GM13976 (cell line): Measurements from ENCODE around the gene NUCB1.

ENCODE experiments used
- DNase-seq: peaks from one replicate; pipeline ENCODE4 v3.0.0; 2012; ENCODE audit warnings: low spot score
- in situ Hi-C: fragments of 300-500 bp; cut with MboI; formaldehyde crosslinking; loops from one replicate; pipeline ENCODE4 v1.12.0; 2022; ENCODE audit warnings: low sequenced_read_pairs, mixed read lengths, inconsistent platforms; ENCODE audit not compliant: unreplicated experiment
- TF ChIP-seq, protein P1 (sequence below): IDR thresholded peaks from 2 replicates; pipeline ENCODE4 v1.5.1; 2012; ENCODE audit warnings: borderline replicate concordance, mild to moderate bottlenecking; ENCODE audit not compliant: insufficient read depth; ENCODE audit errors: extremely low read depth, missing control alignments, control extremely low read depth

NUCB1 gene

DNA sequence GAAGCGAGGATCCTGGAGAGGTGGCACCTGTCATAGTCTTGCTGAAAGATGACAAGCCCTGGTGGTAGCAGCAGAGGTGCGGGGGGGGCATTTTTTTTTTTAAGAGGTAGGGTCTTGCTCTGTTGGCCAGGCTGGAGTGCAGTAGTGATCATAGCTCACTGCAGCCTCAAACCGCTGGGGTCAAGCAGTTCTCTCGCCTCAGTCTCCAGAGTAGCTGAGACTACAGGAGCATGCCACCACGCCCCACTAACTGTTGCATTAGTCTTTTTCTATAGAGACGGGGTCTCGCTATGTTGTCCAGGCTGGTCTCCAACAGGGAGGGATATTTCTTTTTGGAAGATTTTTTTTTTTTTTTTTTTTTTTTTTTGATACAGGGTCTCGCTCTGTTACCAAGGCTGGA is 57.9 kb downstream of the NUCB1 start:
- in situ Hi-C loops: no loop called here
- no peak for DNase-seq
- TF ChIP-seq, protein P1, sequence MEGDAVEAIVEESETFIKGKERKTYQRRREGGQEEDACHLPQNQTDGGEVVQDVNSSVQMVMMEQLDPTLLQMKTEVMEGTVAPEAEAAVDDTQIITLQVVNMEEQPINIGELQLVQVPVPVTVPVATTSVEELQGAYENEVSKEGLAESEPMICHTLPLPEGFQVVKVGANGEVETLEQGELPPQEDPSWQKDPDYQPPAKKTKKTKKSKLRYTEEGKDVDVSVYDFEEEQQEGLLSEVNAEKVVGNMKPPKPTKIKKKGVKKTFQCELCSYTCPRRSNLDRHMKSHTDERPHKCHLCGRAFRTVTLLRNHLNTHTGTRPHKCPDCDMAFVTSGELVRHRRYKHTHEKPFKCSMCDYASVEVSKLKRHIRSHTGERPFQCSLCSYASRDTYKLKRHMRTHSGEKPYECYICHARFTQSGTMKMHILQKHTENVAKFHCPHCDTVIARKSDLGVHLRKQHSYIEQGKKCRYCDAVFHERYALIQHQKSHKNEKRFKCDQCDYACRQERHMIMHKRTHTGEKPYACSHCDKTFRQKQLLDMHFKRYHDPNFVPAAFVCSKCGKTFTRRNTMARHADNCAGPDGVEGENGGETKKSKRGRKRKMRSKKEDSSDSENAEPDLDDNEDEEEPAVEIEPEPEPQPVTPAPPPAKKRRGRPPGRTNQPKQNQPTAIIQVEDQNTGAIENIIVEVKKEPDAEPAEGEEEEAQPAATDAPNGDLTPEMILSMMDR: no peak

DNA sequence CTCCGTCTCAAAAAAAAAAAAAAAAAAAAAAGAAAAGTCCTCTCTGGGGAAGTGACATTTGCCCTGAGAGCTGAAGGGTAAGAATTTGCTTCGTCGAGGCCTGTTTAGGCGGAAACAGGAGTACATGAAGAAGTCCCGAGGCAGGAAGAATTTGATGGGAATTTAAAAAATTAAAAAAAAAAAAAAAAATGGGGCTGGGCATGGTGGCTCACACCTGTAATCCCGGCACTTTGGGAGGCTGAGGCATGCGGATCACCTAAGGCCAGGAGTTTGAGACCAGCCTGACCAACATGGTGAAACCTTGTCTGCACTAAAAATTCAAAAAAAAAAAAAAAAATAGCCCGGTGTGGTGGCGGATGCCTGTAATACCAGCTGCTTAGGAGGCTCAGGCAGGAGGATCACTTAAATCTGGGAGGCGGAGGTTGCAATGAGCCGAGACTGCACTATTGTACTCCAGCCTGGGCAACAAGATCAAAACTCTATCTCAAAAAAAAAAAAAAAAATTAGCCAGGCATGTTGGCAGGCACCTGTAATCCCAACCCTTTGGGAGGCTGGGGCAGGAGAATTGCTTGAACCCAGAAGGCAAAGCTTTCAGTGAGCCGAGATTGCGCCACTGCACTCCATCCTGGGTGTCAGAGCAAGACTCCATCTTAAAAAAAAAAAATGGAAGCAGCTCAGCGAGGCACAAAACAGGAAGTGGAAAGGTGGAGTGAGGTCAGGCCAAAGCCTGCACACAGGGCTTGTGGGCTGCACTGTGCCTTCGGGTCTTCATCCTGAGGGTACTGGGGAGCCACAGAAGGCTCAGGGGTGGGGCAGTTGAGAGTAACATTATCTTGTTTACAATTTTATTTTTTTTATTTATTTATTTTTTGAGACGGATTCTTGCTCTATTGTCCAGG is 59.5 kb downstream of the NUCB1 start:
- no peak for DNase-seq
- in situ Hi-C loops: no loop called here
- TF ChIP-seq, protein P1: no peak

DNA sequence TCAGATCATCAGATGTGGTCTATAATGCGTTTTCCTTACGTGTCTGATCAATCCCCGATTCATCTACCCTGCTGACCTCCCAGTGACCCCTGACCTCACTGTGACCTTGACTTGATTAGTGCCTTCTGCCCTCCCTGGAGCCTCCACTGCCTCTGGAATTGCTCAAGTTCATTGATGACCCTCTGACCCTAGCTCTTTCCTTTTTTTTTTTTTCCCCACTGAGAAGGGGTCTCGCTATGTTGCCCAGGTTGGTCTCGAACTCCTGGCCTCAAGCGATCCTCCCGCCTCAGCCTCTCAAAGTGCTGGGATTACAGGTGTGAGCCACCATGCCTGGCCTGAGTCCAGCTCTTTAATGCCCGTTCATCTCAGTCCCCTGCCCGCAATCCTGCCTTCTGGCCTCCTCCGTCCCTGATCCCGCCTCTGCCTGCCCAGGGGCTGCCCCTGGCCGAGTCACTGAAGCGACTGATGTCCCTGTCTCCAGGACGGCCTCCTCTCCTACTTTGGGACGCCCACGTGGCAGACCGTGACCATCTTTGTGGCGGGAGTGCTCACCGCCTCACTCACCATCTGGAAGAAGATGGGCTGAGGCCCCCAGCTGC is 61.0 kb downstream of the NUCB1 start:
- TF ChIP-seq, protein P1: no peak
- in situ Hi-C loops: no loop called here
- no peak for DNase-seq

DNA sequence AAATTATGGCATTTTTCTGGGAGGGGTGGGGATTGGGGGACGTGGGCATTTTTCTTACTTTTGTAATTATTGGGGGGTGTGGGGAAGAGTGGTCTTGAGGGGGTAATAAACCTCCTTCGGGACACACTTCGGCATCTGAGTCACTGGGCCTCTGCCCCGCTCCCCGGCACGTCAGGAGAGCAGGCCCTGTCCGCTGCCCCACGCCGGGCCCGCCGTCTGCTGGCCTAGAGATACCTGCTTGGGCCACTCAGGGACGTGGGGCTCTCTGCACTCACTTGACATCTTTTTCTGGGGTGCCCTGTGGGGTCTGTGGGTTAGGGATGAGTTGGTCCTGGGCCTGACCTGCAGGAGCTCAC is 61.5 kb downstream of the NUCB1 start:
- in situ Hi-C loops: no loop called here
- TF ChIP-seq, protein P1: no peak
- no peak for DNase-seq

DNA sequence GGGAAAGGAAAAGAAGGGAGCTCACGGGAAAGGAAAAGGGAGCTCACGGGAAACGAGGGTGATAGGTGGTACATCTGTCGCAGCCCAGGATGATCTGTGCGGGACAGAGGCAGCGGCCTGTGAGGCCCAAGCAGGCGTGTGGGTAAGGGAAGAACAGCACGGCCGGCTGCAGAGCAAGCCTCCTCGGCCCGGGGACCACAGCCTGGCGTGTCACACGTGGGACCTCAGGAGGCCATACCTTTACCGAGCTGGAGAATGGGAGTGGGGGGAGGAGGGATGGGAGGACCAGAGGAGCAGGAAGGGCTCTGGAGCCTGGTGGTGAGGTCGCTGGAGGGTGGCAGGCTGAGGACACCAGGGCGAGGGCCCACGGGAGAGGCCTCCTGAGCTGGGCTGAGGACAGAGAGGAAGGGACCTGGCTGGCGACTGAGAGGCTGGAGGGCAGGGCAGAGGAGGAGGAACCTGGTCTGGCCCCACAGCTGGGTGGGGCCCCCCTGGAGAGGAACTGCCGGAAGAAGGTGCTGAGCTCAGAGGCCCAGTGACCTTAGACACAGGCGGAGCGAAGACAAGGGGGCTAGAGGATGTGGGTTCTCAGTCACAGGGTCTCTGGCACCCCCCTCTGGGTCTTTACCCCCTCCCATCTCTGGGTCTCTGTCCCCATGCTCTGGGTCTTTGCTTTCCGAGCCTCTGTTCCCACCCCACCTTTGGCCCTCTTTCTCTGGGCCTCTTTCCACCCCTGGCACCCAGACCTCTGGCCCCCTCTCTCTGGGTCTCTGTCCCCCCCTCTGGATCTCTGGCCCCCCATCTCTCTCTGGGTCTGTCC is 62.1 kb downstream of the NUCB1 start:
- in situ Hi-C loops: no loop called here

DNA sequence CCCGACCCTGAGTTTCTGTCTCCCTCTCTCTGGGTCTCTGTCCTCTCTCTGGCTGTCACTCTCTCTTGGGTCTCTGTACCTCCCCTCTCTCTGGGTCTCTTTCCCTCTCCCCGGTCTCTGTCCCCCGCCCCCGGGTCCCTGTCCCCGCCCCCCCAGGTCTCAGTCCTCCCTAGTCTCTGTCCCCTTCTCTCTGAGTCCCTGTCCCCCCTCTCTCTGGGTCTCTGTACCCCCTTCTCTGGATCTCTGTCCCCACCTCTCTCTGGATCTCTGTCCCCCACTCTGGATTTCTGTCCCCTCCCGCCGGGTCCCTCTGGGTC is 62.7 kb downstream of the NUCB1 start:
- DNase-seq: no peak
- TF ChIP-seq, protein P1: no peak
- in situ Hi-C loops: no loop called here

More for the DNA sequence above, 62.1 kb downstream of the NUCB1 start:
- DNase-seq: peak; percentile 88
- TF ChIP-seq, protein P1: no peak
